Esophagus mucosa (tissue), 1 donor: ENCODE measurements around the gene ZNF829. TPM values are rescaled to one million over a fixed set of nuclear protein-coding genes. Genes with fewer than 3 reads are reported as not detected.

Experiments used
- total RNA-seq: library from RNA; stranded (reverse); gene quantifications from one replicate; pipeline ENCODE4 v1.2.4, GENCODE V29; 2023
- donor health status: DM: yes; HTN: yes; CAD: no.

The ZNF829 gene
- total RNA-seq, 1 donor from 2014 or later: 1.5 TPM

Other genes with a start within 250 kb of the ZNF829 start
- gene ZNF461, start 249.5 kb downstream of the ZNF829 start, total RNA-seq: 3.0 TPM
- gene ZNF567, start 228.7 kb downstream of the ZNF829 start, total RNA-seq: 2.3 TPM
- gene ZNF850, start 143.5 kb downstream of the ZNF829 start, total RNA-seq: 1.5 TPM
- 4.9 TPM for gene ZNF790, start 77.9 kb downstream of the ZNF829 start, total RNA-seq
- 3.0 TPM for gene ZNF345, start 65.4 kb downstream of the ZNF829 start, total RNA-seq
- gene ZNF568, start within 50 bp of the ZNF829 start, total RNA-seq: 3.5 TPM
- 4.2 TPM for gene ZNF420, start 162.1 kb upstream of the ZNF829 start, total RNA-seq